Uterus (tissue), 4 donors: ENCODE results near the gene TTLL9. TPM values are rescaled to one million over a fixed set of nuclear protein-coding genes. Genes with fewer than 3 reads are reported as not detected.

Source experiments
- DNase-seq, 2 donors: peaks; one replicate each; pipeline ENCODE4 v3.0.0-alpha.2; 2019 to 2020
- H3K27ac ChIP-seq, 2 donors: fragments of 200-600 bp; sonication (generic); 1 replicate in 1 of 2; 2 replicates in 1 of 2; pipeline ENCODE4 v1.5.1; 2016 to 2018
- H3K27me3 ChIP-seq, 2 donors: fragments of 200-600 bp; sonication (generic); one replicate each; pipeline ENCODE4 v1.5.1; 2018 to 2019; ENCODE audit warnings: control low read depth in 1 of 2
- H3K36me3 ChIP-seq, 2 donors: fragments of 200-600 bp; sonication (generic); one replicate each; pipeline ENCODE4 v1.5.1; 2019; ENCODE audit warnings: control low read depth in 1 of 2
- H3K4me1 ChIP-seq, 2 donors: fragments of 200-600 bp; sonication (generic); one replicate each; pipeline ENCODE4 v1.5.1; 2018 to 2019; ENCODE audit warnings: control low read depth in 1 of 2
- H3K4me3 ChIP-seq, 2 donors: fragments of 200-600 bp; sonication (generic); 1 replicate in 1 of 2; 2 replicates in 1 of 2; pipeline ENCODE4 v1.5.1; 2018 to 2019; ENCODE audit warnings: mild to moderate bottlenecking in 1 of 2
- H3K9me3 ChIP-seq, 2 donors: fragments of 200-600 bp; sonication (generic); one replicate each; pipeline ENCODE4 v1.5.1; 2019; ENCODE audit warnings: control low read depth in 1 of 2
- CTCF ChIP-seq, 4 experiments: fragments of 200-600 bp in 2 of 4; fragments of 450-650 bp in 2 of 4; sonication (generic) in 2 of 4; IDR thresholded peaks; one replicate each; pipeline ENCODE4 v1.5.1; 2016 to 2019; ENCODE audit warnings: antibody characterized with exemption in 4 of 4, mild to moderate bottlenecking in 2 of 4, moderate library complexity in 1 of 4
- POLR2A ChIP-seq, 2 donors: fragments of 450-650 bp; IDR thresholded peaks; one replicate each; pipeline ENCODE4 v1.6.1; 2016; ENCODE audit warnings: antibody characterized with exemption in 2 of 2, mild to moderate bottlenecking in 1 of 2, moderate library complexity in 1 of 2
- intact Hi-C: fragments of 100-400 bp; cut with DNase I; formaldehyde crosslinking; loops from one replicate; pipeline ENCODE4 v1.15.1; 2023; ENCODE audit warnings: low total_unique reads
- total RNA-seq, 4 donors: library from RNA; depleted of rRNA in 3 of 4; stranded (reverse); fragments of >200 nt in 3 of 4; gene quantifications; one replicate each; pipeline versions ENCODE4 v1.1.0 to v1.2.4, GENCODE V29; 2014 to 2023
- donor health status: DM: yes; HTN: yes; CAD: no.

The TTLL9 gene
- total RNA-seq, 4 donors from 2014 or later: under 0.01 to 2.9 (median 0.91) TPM; not detected in 1

GRCh38 chr20:31984981-31985471, 114.6 kb downstream of the TTLL9 start:
- Histone ChIP-seq H3K9me3 (no peaks in the 10 kb centered on the region), H3K36me3 (no peaks in the 10 kb centered on the region), H3K4me3 (no peak overlapping the region), H3K27me3 (no peaks in the 10 kb centered on the region), H3K4me1 (no peaks in the 10 kb centered on the region), H3K27ac (no peak overlapping the region)
- TF ChIP-seq POLR2A (IDR thresholded peaks at IDR 0.05): no peak
- no peak for TF ChIP-seq CTCF (IDR thresholded peaks at IDR 0.05)
- DNase-seq: no peak
- intact Hi-C loops: no loop called here

GRCh38 chr20:31987744-31988143, 117.3 kb downstream of the TTLL9 start:
- intact Hi-C loops: no loop called here
- no peak for DNase-seq
- Histone ChIP-seq H3K4me1 (no peaks in the 10 kb centered on the region), H3K27ac (no peak overlapping the region), H3K36me3 (no peaks in the 10 kb centered on the region), H3K27me3 (no peaks in the 10 kb centered on the region), H3K4me3 (no peak overlapping the region), H3K9me3 (no peaks in the 10 kb centered on the region)
- no peak for TF ChIP-seq POLR2A (IDR thresholded peaks at IDR 0.05)
- TF ChIP-seq CTCF (IDR thresholded peaks at IDR 0.05): no peak

GRCh38 chr20:31988430-31989015, 118.1 kb downstream of the TTLL9 start:
- no peaks in the 10 kb centered on the region for H3K36me3 ChIP-seq
- H3K4me3 ChIP-seq: no peak overlapping the region
- no peaks in the 10 kb centered on the region for H3K4me1 ChIP-seq
- no peak overlapping the region for H3K27ac ChIP-seq
- no peaks in the 10 kb centered on the region for H3K9me3 ChIP-seq
- no peak for DNase-seq
- intact Hi-C loops: no loop called here
- no peaks in the 10 kb centered on the region for H3K27me3 ChIP-seq
- TF ChIP-seq POLR2A (IDR thresholded peaks at IDR 0.05): no peak
- TF ChIP-seq CTCF (IDR thresholded peaks at IDR 0.05): no peak

GRCh38 chr20:31989030-31989645, 118.7 kb downstream of the TTLL9 start:
- TF ChIP-seq CTCF (IDR thresholded peaks at IDR 0.05) (no peak), POLR2A (IDR thresholded peaks at IDR 0.05) (no peak)
- no peaks in the 10 kb centered on the region for H3K9me3 ChIP-seq
- H3K27ac ChIP-seq: no peak overlapping the region
- no peaks in the 10 kb centered on the region for H3K4me1 ChIP-seq
- no peak overlapping the region for H3K4me3 ChIP-seq
- no peaks in the 10 kb centered on the region for H3K27me3 ChIP-seq
- intact Hi-C loops: no loop called here
- H3K36me3 ChIP-seq: no peaks in the 10 kb centered on the region
- DNase-seq: no peak

GRCh38 chr20:31990641-31991338, 120.4 kb downstream of the TTLL9 start:
- TF ChIP-seq CTCF (IDR thresholded peaks at IDR 0.05) (no peak), POLR2A (IDR thresholded peaks at IDR 0.05) (no peak)
- intact Hi-C loops: no loop called here
- DNase-seq: no peak
- Histone ChIP-seq H3K27me3 (no peaks in the 10 kb centered on the region), H3K9me3 (no peaks in the 10 kb centered on the region), H3K36me3 (no peaks in the 10 kb centered on the region), H3K4me3 (no peak overlapping the region), H3K27ac (no peak overlapping the region), H3K4me1 (no peaks in the 10 kb centered on the region)
